Measurements from ENCODE around the gene TCF20.

The TCF20 gene

DNA sequence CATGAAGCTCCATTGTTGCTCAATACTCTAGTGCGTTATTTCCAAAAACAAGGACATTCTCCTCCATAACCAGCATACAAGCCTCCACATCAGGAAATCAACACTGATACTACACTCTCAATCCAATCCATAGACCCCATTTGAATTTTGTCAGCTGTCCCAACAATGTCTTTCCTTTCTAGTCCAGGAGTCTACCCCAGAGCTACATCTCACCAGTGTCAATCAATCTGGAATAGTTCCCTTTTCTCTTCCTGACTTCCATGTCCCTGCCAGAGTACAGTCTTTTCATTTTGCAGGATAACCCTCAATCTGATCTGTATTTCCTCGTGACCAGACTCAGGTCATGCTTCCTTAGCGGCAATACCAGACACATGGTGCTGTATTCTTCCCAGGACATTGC lies 43.0 kb downstream of the TCF20 start:
- no peaks in the 10 kb centered on the region for H3K9me3 ChIP-seq (ENCODE audit: low read depth, low read length)
- TF ChIP-seq POLR2AphosphoS5 (IDR thresholded peaks at IDR 0.05; ENCODE audit: borderline replicate concordance, low read depth, low read length) (no peak), FOXP2 (optimal IDR thresholded peaks at IDR 0.05; ENCODE audit: control extremely low read depth, extremely low read length, insufficient read depth) (no peak), EZH2 (IDR thresholded peaks at IDR 0.05) (no peak)
- DNase-seq (ENCODE audit: low read depth, low spot score): no peak
- H3K27ac ChIP-seq: no peak overlapping the region
- no peaks in the 10 kb centered on the region for H3K36me3 ChIP-seq (ENCODE audit: insufficient read depth, low read length)
- H3K4me3 ChIP-seq: no peak overlapping the region
- H3K9ac ChIP-seq (ENCODE audit: insufficient read length): no peak overlapping the region

DNA sequence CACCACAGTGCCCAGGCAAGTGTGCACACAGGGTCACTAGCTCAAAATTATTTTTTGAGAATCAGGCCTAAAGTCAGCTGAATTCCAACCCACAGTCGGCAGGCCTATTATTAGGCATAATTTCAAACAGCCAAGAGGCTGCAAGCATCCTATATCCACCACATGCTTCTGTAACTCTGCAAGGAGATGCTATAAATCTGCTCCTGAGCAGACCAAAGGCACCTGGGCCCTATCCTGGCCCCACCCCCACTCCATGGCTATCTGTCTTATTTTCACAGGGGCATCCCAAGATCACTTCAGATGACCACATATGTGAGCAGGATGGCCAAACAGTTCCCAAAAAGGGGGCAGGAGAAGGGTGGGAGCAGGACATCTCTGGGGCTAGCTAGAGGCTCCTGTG lies 44.6 kb downstream of the TCF20 start:
- no peak overlapping the region for H3K4me3 ChIP-seq
- no peaks in the 10 kb centered on the region for H3K36me3 ChIP-seq (ENCODE audit: insufficient read depth, low read length)
- H3K9me3 ChIP-seq (ENCODE audit: low read depth, low read length): no peaks in the 10 kb centered on the region
- no peak for DNase-seq (ENCODE audit: low read depth, low spot score)
- TF ChIP-seq EZH2 (IDR thresholded peaks at IDR 0.05): no peak
- TF ChIP-seq POLR2AphosphoS5 (IDR thresholded peaks at IDR 0.05; ENCODE audit: borderline replicate concordance, low read depth, low read length): no peak
- TF ChIP-seq FOXP2 (optimal IDR thresholded peaks at IDR 0.05; ENCODE audit: control extremely low read depth, extremely low read length, insufficient read depth): no peak
- H3K9ac ChIP-seq (ENCODE audit: insufficient read length): no peak overlapping the region
- no peak overlapping the region for H3K27ac ChIP-seq

DNA sequence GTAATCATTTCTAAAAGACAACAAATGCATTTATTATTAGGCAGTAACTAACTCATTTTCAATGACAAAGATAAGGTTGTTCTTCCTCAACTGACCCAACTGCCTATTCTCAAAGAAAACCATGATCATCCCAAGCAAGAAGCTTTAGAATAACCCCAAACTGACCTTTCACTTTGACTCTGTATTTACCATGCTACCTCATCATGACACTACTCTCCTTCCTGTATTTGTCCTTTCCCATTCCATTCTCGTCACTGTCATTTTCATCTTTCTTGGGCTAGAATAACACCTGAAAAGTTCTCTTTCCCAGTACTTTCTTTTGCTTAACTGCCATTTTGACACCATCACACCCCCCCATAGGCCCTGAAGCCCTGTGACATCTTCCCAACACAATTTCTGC lies 48.3 kb downstream of the TCF20 start:
- no peak overlapping the region for H3K27ac ChIP-seq
- H3K4me3 ChIP-seq: no peak overlapping the region
- no peaks in the 10 kb centered on the region for H3K36me3 ChIP-seq (ENCODE audit: insufficient read depth, low read length)
- no peaks in the 10 kb centered on the region for H3K9me3 ChIP-seq (ENCODE audit: low read depth, low read length)
- no peak for TF ChIP-seq EZH2 (IDR thresholded peaks at IDR 0.05)
- no peak for TF ChIP-seq POLR2AphosphoS5 (IDR thresholded peaks at IDR 0.05; ENCODE audit: borderline replicate concordance, low read depth, low read length)
- no peak for TF ChIP-seq FOXP2 (optimal IDR thresholded peaks at IDR 0.05; ENCODE audit: control extremely low read depth, extremely low read length, insufficient read depth)
- no peak overlapping the region for H3K9ac ChIP-seq (ENCODE audit: insufficient read length)
- DNase-seq (ENCODE audit: low read depth, low spot score): no peak
